Astrocyte of the cerebellum (primary cell): ENCODE data around the gene LUZP2.

ENCODE experiments used
- DNase-seq: peaks from one replicate; pipeline ENCODE4 v3.0.0-alpha.2; 2011; ENCODE audit warnings: low read depth
- H3K4me3 ChIP-seq: 2 replicates; pipeline ENCODE4 v1.5.1; 2011; ENCODE audit warnings: mild to moderate bottlenecking, low read depth, low read length, moderate library complexity
- CTCF ChIP-seq: IDR thresholded peaks from 2 replicates; pipeline ENCODE4 v1.5.1; 2012; ENCODE audit warnings: low read length, low read depth, moderate library complexity, mild to moderate bottlenecking; ENCODE audit errors: missing control alignments
- in situ Hi-C: cut with HindIII; loops from 2 replicates; pipeline ENCODE4 v1.10.0; 2017; ENCODE audit warnings: low sequenced_read_pairs

Gene LUZP2

GRCh38 chr11:24755260-24755839 lies 258.5 kb downstream of the LUZP2 start:
- in situ Hi-C loops: no loop called here
- TF ChIP-seq CTCF: no peak
- DNase-seq: no peak
- no peak overlapping the region for H3K4me3 ChIP-seq

GRCh38 chr11:24759742-24760141 lies 262.9 kb downstream of the LUZP2 start:
- no peak overlapping the region for H3K4me3 ChIP-seq
- no peak for DNase-seq
- in situ Hi-C loops: no loop called here
- TF ChIP-seq CTCF: no peak

DNA sequence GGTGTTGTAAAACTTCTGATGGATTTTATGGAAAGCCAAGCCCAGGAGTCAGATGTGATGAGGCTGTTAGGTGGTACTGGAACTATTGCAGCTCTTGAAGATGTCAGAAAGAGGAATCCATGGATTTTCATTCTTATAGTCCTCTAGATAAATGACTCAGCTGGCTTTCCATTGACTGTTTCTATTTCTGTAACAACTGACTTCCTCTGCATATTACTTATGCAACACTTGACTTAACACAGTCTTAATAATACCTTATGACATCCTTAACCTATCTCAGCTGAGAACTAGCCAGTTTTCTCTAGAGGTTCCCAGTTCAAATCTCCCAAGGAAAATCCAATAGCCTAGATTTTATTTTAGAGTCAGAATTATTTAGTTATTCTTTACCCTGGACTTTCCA lies 263.8 kb downstream of the LUZP2 start:
- DNase-seq: no peak

DNA sequence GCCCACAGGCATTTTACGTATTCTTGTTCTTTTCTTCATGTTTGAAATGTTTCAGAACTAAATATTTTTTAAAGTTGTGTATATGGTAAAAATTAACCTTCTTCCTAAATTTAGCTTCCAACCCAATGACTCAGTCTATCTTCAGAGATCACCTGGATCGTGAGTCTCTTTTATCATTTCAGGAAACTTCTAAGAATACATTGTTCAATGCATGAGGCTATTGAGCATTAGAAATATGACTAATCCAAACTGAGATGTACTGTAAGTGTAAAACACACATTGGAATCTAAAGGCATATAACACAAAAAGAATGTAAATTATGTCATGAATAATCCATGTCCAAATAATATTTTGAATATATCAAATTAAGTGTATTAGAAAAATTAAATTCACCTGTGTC lies 265.2 kb downstream of the LUZP2 start:
- H3K4me3 ChIP-seq: no peak overlapping the region
- no peak for DNase-seq
- TF ChIP-seq CTCF: no peak
- in situ Hi-C loops: no loop called here

More for the DNA sequence above, 263.8 kb downstream of the LUZP2 start:
- no peak overlapping the region for H3K4me3 ChIP-seq
- in situ Hi-C loops: no loop called here
- no peak for TF ChIP-seq CTCF

DNA sequence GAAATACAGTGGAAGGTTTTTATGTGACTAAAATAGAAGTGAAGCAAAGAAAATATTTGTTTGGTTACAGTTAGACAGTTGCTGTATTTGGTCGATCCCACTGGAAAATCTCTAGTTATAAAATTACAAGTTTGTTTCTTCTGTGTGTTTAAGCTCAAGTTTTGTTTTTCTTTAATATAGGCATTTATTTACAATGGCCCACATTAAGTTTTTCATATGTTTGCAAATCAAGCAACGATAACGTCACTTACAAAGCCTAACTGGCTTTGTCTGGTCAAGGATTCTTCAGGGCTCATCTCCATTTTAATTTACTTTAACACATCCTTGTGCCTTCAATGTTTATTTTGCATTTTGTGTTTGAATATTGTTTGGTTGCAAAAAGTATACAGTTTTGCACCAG lies 270.6 kb downstream of the LUZP2 start:
- DNase-seq: no peak
- in situ Hi-C loops: no loop called here
- TF ChIP-seq CTCF: no peak
- H3K4me3 ChIP-seq: no peak overlapping the region

DNA sequence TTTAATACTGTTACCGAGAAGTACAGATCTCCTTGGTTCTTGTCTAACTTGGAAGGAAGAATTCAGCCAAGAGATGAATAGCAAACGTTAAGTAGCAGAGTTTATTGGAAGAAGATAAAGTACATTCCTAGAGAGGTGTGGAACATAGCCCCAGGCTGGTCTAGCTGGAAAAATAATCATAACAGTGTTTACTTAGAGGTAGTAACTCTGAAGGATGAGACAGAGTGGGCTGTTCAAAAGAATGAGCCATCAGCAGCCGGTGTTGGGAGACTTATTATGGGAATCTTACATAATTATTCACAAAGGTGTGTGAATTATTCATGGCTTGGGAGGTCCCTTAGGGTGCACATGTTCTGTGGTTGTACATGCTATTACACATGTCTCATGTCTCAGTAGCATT lies 276.5 kb downstream of the LUZP2 start:
- no peak overlapping the region for H3K4me3 ChIP-seq
- TF ChIP-seq CTCF: no peak
- DNase-seq: no peak
- in situ Hi-C loops: no loop called here

DNA sequence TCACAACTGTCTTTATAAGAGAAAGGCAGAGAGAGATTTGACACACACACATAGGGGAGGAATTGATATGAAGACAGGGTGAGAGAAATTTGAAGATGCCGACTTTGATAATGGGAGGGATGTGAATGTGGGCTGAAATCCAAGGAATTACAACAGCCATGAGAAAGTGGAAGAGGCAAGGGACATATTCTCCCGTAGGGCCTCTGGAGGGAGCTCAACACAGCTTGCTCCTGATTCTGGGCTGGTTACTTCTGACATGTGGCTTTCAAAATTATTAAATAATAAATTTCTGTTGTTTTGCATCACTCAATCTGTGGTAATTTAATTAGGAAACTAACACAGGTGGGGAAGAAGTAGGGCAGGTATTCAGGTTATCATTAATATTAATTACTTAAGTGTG lies 282.9 kb downstream of the LUZP2 start:
- TF ChIP-seq CTCF: no peak
- DNase-seq: no peak
- no peak overlapping the region for H3K4me3 ChIP-seq
- in situ Hi-C loops: no loop called here
